ENCODE results near the gene TRIM65.
"Not testable (repeated sequence)": the region's sequence is repeated elsewhere in the genome, so short reads cannot be mapped to it uniquely, and the experiment has no call there.

The TRIM65 gene

GRCh38 chr17:75891022-75891604 lies 5.6 kb downstream of the TRIM65 start:
- ChIA-PET POLR2A (interaction anchor here (1.3 kb wide), 1 partner anchor 111 kb away, joined by 8 read pairs; a partner anchor contains a TSS), CTCF (interaction anchor here (0.6 kb wide), 1 partner anchor 26 kb away, joined by 4 read pairs; no protein-coding TSS in a partner anchor)
- DNase-seq (ENCODE audit: extremely low spot score): no peak
- TF ChIP-seq CTBP1 (IDR thresholded peaks at IDR 0.05; ENCODE audit: borderline replicate concordance) (no peak), FOXK2 (IDR thresholded peaks at IDR 0.05) (no peak), HDGF (IDR thresholded peaks at IDR 0.05; ENCODE audit: borderline replicate concordance) (no peak), TARDBP (IDR thresholded peaks at IDR 0.05) (no peak)

GRCh38 chr17:75889454-75889853 lies 7.3 kb downstream of the TRIM65 start:
- POLR2A ChIA-PET: interaction anchor here (1.1 to 1.5 kb wide), 2 partner anchors 9 to 34 kb away, joined by 3 to 6 read pairs; partner anchors contain the start of gene WBP2
- TF ChIP-seq L3MBTL2 (conservative IDR thresholded peaks at IDR 0.05) (no peak), ARNT (IDR thresholded peaks at IDR 0.05) (no peak), LEF1 (IDR thresholded peaks at IDR 0.05; ENCODE audit: borderline replicate concordance) (no peak), FOXM1 (IDR thresholded peaks at IDR 0.05; ENCODE audit: borderline replicate concordance) (no peak), NFRKB (IDR thresholded peaks at IDR 0.05) (no peak), HDGF (IDR thresholded peaks at IDR 0.05; ENCODE audit: borderline replicate concordance) (no peak), BHLHE40 (IDR thresholded peaks at IDR 0.05; ENCODE audit: borderline replicate concordance) (no peak), TARDBP (IDR thresholded peaks at IDR 0.05) (no peak), SP1 (IDR thresholded peaks at IDR 0.05) (no peak), CTBP1 (IDR thresholded peaks at IDR 0.05; ENCODE audit: borderline replicate concordance) (no peak), FOXK2 (IDR thresholded peaks at IDR 0.05) (no peak), ZNF384 (IDR thresholded peaks at IDR 0.05) (no peak), FOXA1 (IDR thresholded peaks at IDR 0.05) (no peak), SUZ12 (IDR thresholded peaks at IDR 0.05) (no peak), PKNOX1 (IDR thresholded peaks at IDR 0.05) (no peak), ELF4 (IDR thresholded peaks at IDR 0.05) (no peak)
- DNase-seq (ENCODE audit: extremely low spot score): no peak
- CTCF ChIA-PET: interaction anchor here (0.7 to 0.9 kb wide), 2 partner anchors 14 to 186 kb away, joined by 4 read pairs; no protein-coding TSS in a partner anchor

GRCh38 chr17:75888484-75888883 lies 8.3 kb downstream of the TRIM65 start:
- TF ChIP-seq PKNOX1 (IDR thresholded peaks at IDR 0.05): no peak
- no peak for DNase-seq (ENCODE audit: extremely low spot score)
- ChIA-PET POLR2A (no interaction called here), CTCF (interaction anchor here (0.9 kb wide), 1 partner anchor 15 kb away, joined by 4 read pairs; no protein-coding TSS in a partner anchor)

- not testable (repeated sequence) for DNase-seq (ENCODE audit: extremely low spot score)
- CTCF ChIA-PET: interaction anchor here (1.1 kb wide), 1 partner anchor 59 kb away, joined by 3 read pairs; no protein-coding TSS in a partner anchor
- POLR2A ChIA-PET: interaction anchor here (3.2 kb wide), 1 partner anchor 11 kb away, joined by 20 read pairs; the partner anchor contains the start of gene TRIM65
Observed at GRCh38 chr17:75885860-75886259, 10.9 kb downstream of the TRIM65 start.

GRCh38 chr17:75885431-75885830 lies 11.3 kb downstream of the TRIM65 start:
- ChIA-PET POLR2A (interaction anchor here (3.2 kb wide), 1 partner anchor 11 kb away, joined by 20 read pairs; the partner anchor contains the start of gene TRIM65), CTCF (interaction anchor here (0.6 kb wide), 1 partner anchor 137 kb away, joined by 3 read pairs; no protein-coding TSS in a partner anchor)
- TF ChIP-seq PKNOX1 (IDR thresholded peaks at IDR 0.05) (no peak), BHLHE40 (IDR thresholded peaks at IDR 0.05; ENCODE audit: borderline replicate concordance) (no peak), SUZ12 (IDR thresholded peaks at IDR 0.05) (no peak), SP1 (IDR thresholded peaks at IDR 0.05) (no peak), FOXK2 (IDR thresholded peaks at IDR 0.05) (no peak), L3MBTL2 (conservative IDR thresholded peaks at IDR 0.05) (no peak), ZNF384 (IDR thresholded peaks at IDR 0.05) (no peak), CTBP1 (IDR thresholded peaks at IDR 0.05; ENCODE audit: borderline replicate concordance) (no peak), ARNT (IDR thresholded peaks at IDR 0.05) (no peak), HDGF (IDR thresholded peaks at IDR 0.05; ENCODE audit: borderline replicate concordance) (no peak), ELF4 (IDR thresholded peaks at IDR 0.05) (no peak), LEF1 (IDR thresholded peaks at IDR 0.05; ENCODE audit: borderline replicate concordance) (no peak), FOXM1 (IDR thresholded peaks at IDR 0.05; ENCODE audit: borderline replicate concordance) (no peak), FOXA1 (IDR thresholded peaks at IDR 0.05) (no peak), TARDBP (IDR thresholded peaks at IDR 0.05) (no peak), NFRKB (IDR thresholded peaks at IDR 0.05) (no peak)
- DNase-seq (ENCODE audit: extremely low spot score): no peak

GRCh38 chr17:75881678-75882454 lies 14.9 kb downstream of the TRIM65 start:
- TF ChIP-seq ZNF384 (IDR thresholded peaks at IDR 0.05): no peak
- TF ChIP-seq TARDBP (IDR thresholded peaks at IDR 0.05): no peak
- POLR2A ChIA-PET: interaction anchor here (0.9 to 2.0 kb wide), 4 partner anchors 14 to 102 kb away, joined by 3 to 9 read pairs (median 4); partner anchors contain the start of genes TRIM65 and WBP2
- CTCF ChIA-PET: interaction anchor here (0.9 to 1.0 kb wide), 2 partner anchors 20 to 118 kb away, joined by 3 to 4 read pairs; no protein-coding TSS in a partner anchor
- DNase-seq (ENCODE audit: extremely low spot score): no peak
